Right hindlimb (tissue), 1 donor: Measurements from ENCODE around the gene PHYHIPL.

Experiments
- DNase-seq: peaks from one replicate; pipeline ENCODE4 v3.0.0-alpha.2; 2018

The PHYHIPL gene

GRCh38 chr10:59176241-59177030, at the start of gene PHYHIPL:
Gene PHYHIPL (plus strand): TSS chr10:59176643. CDS start chr10:59176854, 211 bp downstream.
- peak; percentile 43 for DNase-seq

DNA sequence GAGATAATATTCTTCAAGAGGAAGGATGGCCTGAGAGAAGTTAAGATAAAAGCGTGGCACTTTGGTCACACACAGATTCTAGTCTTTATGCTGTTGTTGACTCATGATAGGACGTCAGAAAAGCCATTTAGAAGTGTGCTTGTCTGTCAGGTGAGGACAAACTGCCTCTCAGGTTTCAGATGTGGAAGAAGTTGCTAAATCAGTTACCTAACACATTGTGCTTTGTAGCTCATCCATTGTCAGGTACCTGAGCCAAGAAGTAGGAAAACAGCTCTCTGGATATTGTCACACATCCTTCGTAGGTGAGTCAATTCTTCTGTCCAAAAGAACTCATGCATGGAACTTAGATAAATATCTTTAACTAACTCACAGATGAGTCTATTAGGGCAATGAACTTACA, 49.5 kb upstream of the PHYHIPL start:
- DNase-seq: no peak

GRCh38 chr10:59127991-59128390, 48.5 kb upstream of the PHYHIPL start:
- no peak for DNase-seq

DNA sequence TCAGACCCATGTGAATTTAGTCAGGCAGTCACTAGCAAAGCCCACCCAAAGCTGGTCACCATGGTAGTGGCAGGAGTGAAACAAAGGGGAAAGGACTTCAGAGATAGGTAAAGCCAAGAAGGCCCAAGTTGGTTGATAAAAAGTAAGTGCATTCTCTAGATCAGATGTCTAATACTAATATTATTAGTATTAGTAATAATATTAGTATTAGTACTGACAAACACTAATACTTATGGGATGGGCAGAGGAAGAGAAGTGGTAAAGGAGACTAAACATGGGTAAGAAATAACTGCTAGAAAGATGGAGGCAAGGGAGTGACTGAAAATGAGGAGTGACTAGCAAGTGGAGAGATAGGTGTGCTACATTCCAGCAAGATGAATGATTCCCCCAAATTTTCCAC, 46.6 kb upstream of the PHYHIPL start:
- no peak for DNase-seq

DNA sequence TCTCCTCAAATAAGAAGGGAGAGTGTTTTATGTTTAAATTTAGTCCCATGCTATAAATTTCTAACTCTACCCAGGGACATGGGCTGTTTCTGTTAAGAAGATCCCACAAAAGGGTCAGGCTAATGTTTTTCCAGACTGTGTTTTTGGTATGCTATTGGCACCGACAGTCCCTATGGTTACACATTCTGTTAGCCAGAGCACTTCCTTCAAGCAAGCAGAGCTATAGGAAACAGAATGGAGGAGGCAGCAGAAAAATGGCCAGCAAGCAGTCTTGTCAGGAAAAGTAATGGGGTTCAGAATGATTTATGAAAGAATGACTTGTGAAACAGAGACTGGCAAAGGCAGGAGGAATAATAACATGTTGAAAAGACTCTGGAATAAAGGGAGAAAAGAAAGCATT, 44.8 kb upstream of the PHYHIPL start:
- DNase-seq: no peak

- DNase-seq: no peak
Observed at GRCh38 chr10:59133841-59134593, 42.4 kb upstream of the PHYHIPL start.

DNA sequence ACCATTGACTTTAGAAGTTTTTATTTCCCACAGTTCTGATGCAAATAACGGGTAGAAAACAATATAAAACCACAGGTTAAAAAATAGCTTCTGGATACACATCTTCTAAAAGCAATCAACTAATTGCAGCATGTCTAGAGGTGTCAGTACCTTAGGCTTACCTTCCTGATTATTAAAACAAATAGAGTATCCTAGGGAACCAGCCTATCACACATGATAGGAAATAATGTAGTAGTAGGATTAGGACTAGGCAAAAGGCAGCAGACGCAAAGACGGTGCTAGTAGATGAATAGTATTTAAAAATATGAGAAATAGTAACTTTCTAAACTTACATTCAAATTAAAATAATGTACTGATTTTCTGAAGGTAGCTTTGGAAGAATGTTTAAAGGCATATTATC, 41.7 kb upstream of the PHYHIPL start:
- DNase-seq: no peak

DNA sequence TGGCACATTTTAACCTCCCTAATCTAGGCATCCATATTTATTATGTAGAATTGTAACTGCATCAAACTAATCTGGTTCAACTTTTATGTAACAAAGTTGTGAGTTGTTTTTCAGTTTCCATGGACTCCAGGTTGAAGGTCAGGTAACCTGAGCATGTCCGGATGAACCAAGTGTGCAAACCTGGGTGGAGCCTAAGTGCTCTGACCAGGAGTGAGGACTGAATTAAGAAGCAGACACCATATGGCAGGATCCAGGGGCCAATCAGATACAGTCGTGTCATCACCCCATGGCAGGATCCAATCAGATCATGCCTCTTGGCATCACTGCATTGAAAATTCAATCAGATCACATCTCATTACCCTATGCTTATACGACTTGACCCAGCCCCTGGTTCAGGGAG, 41.2 kb upstream of the PHYHIPL start:
- DNase-seq: no peak

GRCh38 chr10:59138052-59138451, 38.4 kb upstream of the PHYHIPL start:
- DNase-seq: no peak

- DNase-seq: no peak
Observed at GRCh38 chr10:59143544-59143943, 32.9 kb upstream of the PHYHIPL start.

- DNase-seq: no peak
Observed at GRCh38 chr10:59148701-59149100, 27.7 kb upstream of the PHYHIPL start.

- no peak for DNase-seq
Observed at GRCh38 chr10:59155556-59155955, 20.9 kb upstream of the PHYHIPL start.

GRCh38 chr10:59167512-59167911, 8.9 kb upstream of the PHYHIPL start:
- DNase-seq: no peak

DNA sequence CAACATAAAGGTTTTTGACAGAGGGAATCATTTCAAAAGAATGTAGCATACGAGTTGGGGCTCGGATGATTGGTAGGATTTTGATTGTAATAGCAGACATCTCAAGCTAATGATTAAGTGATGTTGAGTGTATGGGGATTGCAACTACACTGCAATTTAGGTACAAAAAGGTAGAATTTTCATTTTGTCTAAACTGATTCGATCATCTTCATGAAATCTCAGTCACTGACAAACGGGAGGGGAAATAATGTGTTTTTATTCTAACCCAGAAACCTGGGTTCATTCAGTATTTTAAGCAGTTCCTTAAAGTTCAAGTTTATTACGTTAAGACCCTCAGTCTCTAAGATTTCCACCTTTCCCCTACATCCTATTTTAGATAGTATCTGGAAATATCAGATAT, 3.9 kb upstream of the PHYHIPL start:
- no peak for DNase-seq

DNA sequence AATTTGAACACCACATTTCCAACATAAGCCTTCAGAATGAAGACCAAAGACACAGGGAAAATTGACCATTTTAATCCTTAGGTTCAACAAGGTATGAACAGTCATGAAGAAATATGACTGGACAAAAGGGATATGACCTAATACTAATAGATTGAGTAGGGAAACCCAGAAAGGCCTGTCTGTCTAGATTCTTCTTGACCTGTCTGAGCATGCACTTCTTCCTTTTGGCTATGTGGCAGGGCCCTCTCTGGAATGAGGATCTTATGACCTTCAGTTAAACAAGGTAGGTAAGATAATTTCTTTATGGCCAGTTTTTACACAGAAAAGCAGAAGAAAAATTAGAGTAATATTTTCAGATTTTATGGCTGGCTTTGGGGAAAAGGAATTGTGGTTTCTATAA, 3.0 kb upstream of the PHYHIPL start:
- DNase-seq: no peak

GRCh38 chr10:59175538-59176240, 754 bp upstream of the PHYHIPL start:
- peak; percentile 19 for DNase-seq

- DNase-seq: peak; percentile 72
Observed at GRCh38 chr10:59177031-59177797, 771 bp downstream of the PHYHIPL start.

DNA sequence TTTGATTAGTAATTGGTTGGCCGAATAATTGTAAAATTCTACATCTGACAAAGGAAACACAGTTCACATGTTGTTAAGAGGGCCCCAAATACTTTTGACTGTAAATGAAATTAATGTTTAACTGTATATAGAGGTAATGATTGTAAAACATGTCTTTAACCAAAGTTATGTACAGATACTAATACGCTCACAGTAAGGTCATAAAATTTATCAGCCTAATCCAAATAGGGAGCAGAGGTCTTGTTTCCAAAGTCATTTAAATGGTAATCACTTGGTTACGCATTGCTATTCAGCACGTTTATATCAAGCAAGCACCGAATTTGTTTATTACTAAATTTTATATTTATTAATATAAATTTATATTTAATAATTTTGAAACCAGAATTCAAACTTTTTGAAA, 1.4 kb downstream of the PHYHIPL start:
- DNase-seq: no peak

GRCh38 chr10:59179068-59179467, 2.6 kb downstream of the PHYHIPL start:
- no peak for DNase-seq

GRCh38 chr10:59180689-59181270, 4.3 kb downstream of the PHYHIPL start:
- no peak for DNase-seq

- no peak for DNase-seq
Observed at GRCh38 chr10:59181668-59182067, 5.2 kb downstream of the PHYHIPL start.

- no peak for DNase-seq
Observed at GRCh38 chr10:59190332-59190731, 13.9 kb downstream of the PHYHIPL start.
